GM19455 (cell line): ENCODE results near the gene YLPM1.

ENCODE experiments used
- ATAC-seq: cut with Tn5 transposase; IDR thresholded peaks from one replicate; pipeline ENCODE4 v1.9.1; 2021; ENCODE audit not compliant: unreplicated experiment

Gene YLPM1

DNA sequence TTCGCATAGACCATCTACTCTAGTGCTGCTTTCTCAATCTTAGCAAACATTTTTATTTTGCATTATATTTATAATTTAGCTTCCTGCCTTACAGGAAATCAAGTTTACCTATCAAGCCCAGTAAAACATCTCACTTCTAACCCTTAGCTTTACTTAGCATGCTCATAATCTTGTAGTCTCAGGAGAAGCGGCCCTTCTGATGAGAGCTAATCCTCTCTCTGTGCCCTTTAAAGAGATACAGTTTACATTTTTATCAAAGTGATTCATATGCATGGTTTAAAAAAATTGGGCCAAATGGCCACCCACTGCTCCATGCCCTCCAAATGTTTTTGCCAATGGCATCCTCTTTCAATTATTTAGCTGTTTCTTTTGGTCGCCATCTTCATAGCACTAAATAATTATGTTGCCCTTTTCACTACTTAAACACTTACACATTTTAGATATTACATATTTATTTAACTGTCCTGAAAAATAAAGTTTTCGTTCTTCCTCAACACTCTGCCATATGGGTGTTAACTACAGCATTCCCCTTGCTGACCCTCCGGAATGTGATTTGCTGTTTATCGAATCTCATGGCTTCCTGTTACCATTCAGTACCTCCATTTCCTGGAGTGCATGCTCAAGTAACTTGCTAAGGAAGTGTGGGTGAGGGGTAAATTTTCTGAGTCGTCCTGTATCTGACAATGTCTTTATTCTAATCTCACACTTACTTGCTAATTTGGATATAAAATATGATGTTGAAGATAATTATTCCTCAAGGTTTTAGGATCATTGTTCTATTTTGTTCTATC, 29.3 kb downstream of the YLPM1 start:
- no peak for ATAC-seq

DNA sequence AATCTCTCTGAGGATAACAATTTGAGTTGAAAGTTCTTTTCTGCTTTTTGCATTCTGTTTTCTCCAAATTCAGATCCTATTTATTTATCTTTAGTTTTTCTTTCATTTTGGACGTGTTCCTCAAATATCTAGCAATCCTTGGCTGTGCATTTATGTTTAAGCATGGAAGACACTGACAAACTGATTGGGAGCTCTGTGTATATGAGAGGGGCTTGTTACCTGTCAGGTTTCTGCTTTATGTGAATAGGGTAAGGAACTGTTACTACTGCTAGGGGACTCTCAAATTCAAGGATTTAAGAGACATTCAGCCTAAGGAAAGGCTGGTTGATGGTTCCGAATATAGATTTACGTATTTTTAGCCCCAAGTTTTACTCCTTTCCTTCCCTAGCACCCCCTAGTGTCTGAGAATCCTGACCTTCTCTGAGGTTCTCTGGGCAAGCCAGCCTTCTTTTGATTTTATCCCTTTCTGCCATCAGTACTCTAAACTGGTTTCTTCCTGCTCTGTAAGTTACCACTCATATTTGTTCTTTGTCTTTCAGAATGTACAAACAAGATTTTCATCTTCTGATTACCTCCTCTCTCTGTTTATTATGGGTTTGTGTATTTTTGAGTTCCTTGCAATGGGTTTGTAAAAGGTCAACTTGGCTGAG, 30.5 kb downstream of the YLPM1 start:
- no peak for ATAC-seq

DNA sequence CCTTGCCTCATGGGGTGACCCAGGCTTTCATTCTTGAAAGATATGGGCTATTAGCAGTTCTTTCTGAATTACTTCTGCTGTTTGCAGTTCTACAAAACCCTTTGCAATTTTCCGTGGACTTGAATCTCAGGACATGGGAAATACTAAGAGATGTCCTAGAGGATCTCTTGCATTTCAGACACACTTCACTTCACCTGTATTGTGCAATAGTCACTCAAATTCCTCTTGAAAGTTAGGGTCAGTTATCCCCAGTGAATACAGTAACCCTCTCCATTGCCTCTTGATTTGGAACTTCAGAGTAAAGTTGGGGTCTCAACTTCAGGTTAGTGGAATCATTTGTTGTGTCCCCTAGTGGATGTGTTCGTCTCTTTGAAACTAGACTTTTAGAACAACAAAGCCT, 31.8 kb downstream of the YLPM1 start:
- ATAC-seq, result no peak

DNA sequence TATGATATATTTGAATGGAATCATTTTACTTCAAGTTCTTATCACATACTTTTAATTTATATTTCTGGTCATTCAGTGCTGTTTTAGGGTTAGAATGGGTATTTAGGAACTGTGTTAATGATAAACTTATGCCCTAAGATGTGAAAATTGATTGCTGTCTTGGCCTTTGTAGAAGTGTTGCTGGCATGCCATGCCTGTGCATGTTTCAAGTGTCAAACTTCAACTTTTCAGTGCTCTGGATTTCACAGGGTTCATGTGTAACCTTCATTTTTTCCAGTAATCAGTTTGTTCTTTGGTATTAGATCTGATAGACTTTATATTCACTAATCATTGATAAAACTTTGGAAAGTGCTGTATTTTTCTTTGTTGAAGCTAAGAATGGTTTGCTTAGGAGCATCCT, 36.6 kb downstream of the YLPM1 start:
- ATAC-seq, result no peak

DNA sequence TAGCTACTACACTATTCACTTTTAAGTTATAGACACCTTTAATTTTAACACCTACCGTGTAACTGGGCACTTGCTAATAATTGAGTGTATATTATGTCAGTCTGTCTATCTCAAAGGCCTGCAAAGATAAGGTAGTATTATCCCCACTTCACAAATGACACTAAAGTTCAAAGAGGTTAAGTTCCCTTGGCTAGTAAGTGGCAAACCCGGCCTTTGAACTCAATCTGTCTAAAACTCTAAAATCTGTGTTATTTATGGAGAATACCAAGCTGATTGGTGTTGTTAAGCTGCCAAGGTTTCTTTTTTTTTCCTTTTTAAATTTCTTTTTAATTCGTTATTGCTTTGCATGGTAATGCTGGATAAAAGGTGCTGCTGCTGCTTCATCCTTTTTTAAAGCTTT, 37.7 kb downstream of the YLPM1 start:
- ATAC-seq, result no peak

DNA sequence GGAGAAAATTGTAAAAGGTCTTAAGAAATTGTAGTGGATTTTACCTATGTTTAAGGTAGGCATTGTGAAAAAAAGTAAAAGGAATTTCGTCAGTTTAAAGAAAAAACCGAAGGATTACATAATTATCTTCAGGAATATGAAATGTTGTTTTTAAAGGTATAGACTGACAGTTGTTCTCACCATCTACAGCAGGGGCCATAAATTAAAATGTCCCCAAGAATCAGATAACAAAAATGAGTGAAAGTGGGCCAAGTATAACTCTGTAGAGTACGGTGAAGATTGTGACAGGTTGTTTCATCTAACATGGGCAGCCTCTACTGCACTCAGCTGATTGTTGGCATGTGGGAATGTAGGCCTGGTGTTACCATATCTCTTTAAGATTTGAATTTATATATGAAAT, 38.3 kb downstream of the YLPM1 start:
- ATAC-seq, result no peak

DNA sequence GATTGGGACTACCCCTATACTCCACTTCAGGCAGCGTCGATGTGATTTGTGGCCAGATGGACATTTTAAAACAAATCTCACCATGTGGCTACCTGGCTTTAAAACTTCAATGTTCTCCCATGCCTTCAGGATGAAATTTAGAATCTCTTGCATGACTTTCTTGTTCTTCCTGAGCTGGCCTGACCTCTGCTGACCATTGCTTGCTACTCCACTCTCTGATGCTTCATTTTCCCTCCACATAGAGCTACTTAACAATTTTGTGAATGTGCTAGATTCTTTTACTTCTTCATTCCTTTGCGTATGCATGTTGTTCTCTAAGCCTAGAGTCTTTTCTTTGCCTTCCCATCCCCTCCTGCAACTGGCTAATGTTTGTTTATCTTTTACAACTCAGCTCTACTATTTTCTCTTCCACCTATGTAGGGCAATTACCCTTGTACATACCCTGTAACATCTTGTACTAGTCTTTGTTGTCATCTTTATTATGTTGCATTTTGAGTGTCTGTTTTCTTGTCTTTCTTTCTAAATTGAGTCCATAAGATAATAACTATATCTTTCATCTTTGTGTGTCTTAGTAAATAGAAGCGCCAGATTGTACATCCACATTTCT, 41.2 kb downstream of the YLPM1 start:
- no peak for ATAC-seq

DNA sequence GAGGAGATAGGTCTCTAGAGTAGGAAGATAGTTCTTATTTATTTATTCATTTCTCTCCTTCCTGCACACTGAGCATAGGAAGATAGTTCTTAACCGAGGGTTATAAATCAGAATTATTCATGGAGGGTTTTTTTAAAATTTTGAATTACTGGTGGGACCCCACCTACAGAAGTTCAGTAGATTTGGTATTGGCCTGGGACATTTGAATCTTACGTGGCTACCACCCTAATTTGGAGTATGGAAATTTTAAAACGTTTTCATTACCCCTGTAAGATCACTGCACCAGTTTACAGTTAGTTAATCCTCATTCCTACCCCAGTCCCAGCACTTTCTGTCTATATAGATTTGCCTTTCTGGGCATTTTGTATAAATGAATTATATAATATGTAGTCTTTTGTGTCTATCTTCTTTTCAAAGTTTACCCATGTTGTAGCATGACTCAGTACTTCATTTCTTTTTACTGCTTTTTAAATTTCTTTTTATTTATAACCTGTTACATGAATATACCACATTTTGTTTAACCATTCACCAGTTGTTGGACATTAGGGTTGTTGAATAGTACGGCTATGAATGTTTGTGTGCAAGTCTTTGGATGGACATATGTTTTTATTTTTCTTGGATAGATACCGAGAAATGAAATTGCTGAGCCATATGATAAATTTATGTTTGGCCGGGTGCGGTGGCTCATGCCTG, 44.9 kb downstream of the YLPM1 start:
- no peak for ATAC-seq

DNA sequence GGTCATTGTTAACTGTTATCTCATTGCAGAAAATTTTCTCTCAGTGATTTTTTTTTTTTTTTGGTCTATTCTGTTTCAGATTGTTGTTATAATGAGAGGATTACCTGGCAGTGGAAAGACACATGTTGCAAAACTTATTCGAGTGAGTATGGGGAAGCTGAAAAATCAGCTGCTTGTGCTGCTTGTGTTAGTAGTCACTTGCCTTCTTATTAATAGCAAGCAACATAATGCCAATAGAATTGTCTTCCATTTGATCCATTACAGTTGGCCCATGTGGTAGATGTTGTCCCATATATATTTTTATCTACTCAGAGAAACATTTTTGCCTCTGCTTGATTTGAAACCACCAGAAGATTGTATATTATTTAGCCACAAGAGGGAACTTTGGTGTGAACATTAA, 53.0 kb downstream of the YLPM1 start:
- ATAC-seq, result no peak

DNA sequence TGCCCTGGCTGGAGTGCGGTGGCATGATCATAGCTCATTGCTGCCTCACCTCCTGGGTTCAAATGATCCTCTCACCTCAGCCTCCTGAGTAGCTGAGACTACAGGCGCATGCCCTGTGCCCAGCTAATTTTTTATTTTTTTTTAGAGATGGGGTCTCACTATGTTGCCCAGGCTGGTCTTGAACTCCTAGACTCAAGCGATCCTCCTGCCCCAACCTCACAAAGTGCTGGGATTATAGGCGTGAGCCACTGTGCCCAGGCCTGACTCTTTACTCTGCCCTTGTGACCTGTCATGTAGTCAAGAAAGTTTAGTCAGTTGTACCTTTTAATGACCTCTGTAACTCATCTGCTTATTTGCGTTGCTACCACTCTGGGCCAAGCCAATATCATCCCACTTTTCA, 57.2 kb downstream of the YLPM1 start:
- ATAC-seq, result no peak

DNA sequence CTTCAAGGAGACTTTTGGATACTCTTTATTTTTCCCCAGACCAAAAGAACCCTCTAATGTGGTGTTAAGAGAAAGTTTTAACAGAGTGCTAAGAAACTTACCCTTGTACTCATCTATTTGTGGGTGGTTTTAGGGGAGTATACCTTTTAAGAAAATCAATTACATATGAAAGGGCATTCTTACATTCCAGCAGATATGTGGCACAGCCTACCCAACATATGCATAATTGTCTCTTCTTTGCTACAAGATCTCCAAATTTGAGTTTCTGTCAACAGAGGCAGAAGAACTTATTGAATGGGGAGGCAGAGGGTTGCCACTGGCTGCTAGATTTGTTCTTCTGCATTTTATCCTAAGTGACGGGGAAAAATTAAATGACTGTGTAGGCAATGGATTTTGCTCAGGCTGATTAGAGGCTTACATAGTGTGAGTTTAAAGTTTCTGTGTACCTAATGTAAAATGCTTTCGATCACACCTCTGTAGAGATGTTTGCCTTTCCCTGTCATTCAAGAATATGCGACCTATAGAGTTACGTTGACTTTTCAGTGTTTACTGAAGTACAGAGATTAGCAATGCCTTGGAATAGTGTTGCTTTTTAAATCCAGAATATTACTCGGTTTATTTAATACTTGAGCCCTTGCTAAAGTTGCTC, 58.3 kb downstream of the YLPM1 start:
- ATAC-seq, result no peak

DNA sequence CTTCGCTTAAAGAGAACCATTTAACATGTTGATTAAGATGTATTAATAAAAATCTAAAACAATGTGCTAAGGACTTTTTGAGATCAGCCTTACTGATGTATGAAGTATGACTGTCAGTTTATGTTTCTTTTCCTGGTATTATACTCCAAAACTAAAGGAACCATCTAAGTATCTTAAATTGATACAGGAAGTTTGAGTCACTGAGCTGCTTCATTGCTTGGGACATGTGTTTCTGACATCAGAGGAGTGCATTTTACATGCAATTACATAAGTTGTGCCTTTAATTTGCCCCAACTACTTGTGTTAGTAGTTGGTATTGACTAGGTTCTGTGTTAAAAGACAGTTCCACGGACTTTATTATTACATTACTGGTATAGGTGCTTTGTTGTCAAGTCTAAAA, 61.9 kb downstream of the YLPM1 start:
- no peak for ATAC-seq

DNA sequence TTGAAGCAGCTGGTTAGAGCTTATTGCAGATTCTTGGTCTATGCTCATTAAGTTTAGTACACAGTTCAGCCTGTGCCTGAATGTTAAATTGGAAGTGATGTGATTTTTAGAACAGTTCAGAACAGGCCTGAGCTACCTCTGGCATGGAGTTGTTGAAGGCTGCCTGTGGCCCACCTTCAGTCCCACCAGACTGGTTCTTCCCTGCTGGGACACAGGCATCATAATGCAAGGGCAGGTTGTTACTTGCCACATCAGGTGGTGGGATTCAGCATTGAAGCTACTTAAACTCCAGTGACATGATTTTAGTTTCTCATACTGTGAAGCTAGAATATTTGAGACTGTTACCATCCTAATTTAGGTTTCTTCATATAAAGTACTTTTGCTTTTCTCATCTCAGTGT, 63.5 kb downstream of the YLPM1 start:
- ATAC-seq, result no peak

DNA sequence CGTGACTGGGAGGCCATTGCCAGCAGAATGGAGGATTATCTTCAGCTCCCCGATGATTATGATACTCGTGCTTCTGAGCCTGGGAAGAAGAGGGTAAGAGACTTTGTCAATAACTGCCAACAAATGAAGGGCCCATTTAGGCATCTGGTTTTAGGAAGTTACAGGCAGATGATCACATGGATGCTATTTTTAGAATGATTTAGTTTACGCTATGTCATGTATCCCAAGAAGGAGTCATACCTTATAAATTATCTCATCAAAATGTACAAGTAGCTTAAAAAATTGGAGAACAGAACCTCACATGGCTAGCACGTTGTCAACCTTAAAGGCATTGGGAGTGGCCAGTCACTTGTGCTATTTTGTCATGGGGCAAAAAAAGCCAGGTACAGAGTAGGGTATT, 66.1 kb downstream of the YLPM1 start:
- ATAC-seq, result no peak

DNA sequence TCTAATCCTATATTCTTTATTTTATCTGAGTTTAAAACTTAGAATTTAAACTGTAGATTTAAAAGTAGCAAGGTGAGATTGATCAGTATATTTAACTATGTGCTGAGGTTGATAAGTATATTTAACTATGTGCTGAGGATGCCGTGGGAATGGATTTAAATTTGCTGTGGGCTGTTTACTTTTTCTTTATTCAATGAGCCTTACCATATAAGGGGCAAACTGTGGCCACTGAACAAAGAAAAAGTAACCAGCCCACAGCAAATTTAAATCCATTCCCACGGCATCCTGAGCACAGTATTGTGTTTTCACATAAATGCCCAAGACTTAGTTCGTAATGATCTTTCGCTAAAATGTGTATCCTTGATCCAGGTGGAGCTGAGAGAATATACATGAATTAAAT, 69.7 kb downstream of the YLPM1 start:
- no peak for ATAC-seq

DNA sequence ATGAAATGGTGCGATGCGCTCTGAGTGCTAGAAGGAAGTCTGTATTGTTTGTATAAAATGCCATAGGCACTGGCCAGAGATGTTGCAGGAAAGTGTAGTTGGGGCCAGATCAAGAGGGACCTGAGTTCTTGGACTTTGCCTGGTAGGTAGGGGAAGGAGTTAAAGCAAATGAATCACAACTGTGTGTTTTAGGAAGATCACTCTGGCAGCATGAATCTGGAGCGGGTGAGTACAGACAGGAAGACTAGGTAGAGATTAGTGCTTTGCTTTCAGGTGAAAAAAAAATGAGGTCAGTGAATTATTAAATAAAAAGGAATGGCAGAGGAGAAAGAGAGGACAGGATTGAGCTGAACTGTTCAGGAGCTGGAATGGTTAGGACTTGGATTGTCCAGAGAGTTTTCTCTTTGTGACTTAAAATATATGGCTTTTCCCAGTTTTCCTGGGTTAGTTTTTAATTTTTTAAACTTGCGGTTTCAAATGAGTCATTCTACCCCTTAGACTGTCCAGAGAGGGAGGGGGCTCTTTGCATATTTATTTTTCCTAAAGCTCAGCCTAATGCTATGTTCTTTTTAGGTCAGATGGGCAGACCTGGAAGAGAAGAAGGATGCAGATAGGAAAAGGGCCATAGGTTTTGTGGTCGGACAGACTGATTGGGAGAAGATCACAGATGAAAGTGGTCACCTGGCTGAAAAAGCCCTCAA, 71.7 kb downstream of the YLPM1 start:
- no peak for ATAC-seq

DNA sequence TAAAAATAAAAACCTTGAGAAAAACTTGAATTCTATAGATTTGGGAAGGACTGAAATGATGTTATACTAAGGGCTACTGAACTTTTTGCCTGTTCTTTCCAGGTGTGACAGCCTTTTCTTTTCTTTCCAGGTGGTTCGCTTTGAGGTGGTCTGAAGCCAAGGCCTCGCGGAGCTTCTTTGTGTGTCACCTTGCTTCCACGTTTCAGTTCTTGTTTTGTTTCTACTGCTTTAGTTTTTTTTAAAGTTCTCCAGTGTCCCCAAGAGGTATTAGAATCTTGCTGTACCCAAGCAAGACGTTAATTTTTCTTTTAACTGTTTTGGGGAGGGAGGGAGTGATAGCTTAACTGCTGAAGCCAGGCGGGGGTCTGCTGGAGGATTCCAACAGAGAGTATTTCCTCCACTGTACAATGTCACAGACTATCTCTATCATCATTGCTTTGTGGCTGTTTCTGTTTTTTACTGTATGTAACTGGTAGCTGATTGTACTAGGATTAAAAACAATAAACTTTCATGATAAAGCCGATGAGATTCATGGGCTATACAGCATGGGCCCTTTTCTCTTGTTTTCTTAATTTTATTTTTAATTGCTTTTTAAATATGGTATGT, 72.6 kb downstream of the YLPM1 start:
- no peak for ATAC-seq

DNA sequence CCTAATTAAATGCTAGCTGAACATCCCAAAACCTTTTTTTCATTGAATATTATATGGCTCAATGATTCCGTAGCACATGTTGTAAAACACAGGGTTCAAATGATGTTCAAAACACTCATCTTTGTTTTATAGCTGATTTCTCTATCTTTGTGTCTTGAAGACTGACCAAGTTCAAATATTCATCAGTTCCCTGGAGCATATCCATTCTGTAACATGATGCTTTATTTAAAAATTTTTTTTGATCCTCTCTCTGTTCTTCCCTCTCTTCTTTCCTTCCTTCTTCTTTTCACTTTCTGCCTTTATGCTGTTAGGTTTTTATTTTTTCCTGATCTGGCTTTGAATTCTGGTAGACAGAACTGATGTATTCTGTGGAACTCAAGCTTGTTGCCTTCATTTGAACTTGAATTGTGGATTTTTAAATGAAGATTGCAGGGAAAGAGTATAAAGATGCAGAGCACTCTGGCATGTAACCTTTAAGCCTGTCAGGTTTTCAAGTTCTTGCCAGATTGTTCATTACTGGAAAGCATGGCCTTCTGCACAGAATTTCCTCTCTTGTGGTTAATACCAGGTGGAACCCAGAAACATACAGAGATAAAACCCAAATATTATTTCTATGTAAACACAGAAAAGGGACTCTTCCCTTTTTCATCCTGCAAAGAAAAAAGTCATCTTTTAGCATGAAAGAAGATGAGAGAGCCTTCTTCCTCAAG, 73.3 kb downstream of the YLPM1 start:
- no peak for ATAC-seq

DNA sequence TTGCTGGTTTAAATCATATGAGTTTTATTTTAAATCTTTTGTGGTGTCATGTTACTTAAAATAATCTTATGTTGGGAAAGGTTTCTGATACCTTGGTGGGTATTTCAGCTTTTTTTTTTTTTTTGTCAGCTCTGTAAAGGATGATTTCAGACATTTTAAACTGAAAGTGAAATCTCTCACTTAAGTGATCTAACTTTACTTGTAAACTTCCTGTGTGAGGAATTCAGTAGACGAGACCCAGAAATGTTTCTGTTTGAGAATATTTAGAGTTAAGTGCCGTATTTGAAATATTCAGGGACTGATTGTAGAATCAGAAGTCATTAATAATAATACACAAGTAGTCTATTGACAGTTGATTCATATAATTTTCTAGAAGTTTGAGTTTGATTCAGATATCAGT, 75.0 kb downstream of the YLPM1 start:
- no peak for ATAC-seq

DNA sequence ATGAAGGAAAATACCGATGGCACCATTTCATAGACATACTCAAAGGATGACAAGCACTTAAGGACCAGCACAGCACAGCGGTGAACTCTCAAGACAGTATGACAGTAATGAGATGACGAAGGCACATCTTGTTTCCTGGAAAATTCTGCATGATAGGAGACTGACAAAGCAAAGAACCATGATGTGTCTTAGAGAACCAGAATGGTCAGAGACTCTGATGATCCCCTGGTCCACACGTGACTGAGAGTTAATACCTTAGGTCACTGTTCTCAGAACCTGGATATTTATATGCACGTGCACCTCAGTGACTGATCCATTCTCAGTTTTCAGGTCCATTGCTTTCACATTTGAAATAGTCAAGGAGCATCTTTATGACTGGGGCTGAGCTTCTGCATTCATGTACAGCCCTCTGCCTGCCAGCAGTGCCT, 77.5 kb downstream of the YLPM1 start:
- ATAC-seq, result no peak
